ENCODE data around the gene IST1. TPM values are rescaled to one million over a fixed set of nuclear protein-coding genes. Genes with fewer than 3 reads are reported as not detected.
"Not testable (repeated sequence)": the region's sequence is repeated elsewhere in the genome, so short reads cannot be mapped to it uniquely, and the experiment has no call there.

The IST1 gene
- total RNA-seq, 1 donor from 2014 or later: 184 TPM

GRCh38 chr16:71880176-71880575 lies 15.2 kb upstream of the IST1 start:
- intact Hi-C loops (cut with micrococcal nuclease): loop anchor here (2.0 to 10.0 kb wide), 4 partner anchors 213 to 1595 kb away; partner anchors contain the start of genes AARS1, DHX38 and TXNL4B

- intact Hi-C loops (cut with micrococcal nuclease): loop anchor here (1.0 to 10.0 kb wide), 7 partner anchors 13 to 1598 kb away; partner anchors contain the start of genes AARS1, DHODH and IST1
Observed at GRCh38 chr16:71882505-71883167, 12.7 kb upstream of the IST1 start.

GRCh38 chr16:71883168-71883848 lies 12.0 kb upstream of the IST1 start:
- intact Hi-C loops (cut with micrococcal nuclease): loop anchor here (2.0 to 10.0 kb wide), 4 partner anchors 161 to 1599 kb away; partner anchors contain the start of gene AARS1

- intact Hi-C loops (cut with micrococcal nuclease): loop anchor here (1.0 to 10.0 kb wide), 6 partner anchors 77 to 1599 kb away; partner anchors contain the start of genes AARS1 and CMTR2
Observed at GRCh38 chr16:71883849-71884638, 11.3 kb upstream of the IST1 start, which contains the start of gene ZNF821. ZNF821 (minus strand) TSS chr16:71884182; CDS start chr16:71879946, 4,236 bp downstream.

GRCh38 chr16:71885261-71885650 lies 10.1 kb upstream of the IST1 start:
- intact Hi-C loops (cut with micrococcal nuclease): loop anchor here (2.0 to 10.0 kb wide), 2 partner anchors 596 to 1600 kb away; partner anchors contain the start of genes AARS1 and CMTR2

- intact Hi-C loops (cut with micrococcal nuclease): loop anchor here (10.0 kb wide), 1 partner anchor 1604 kb away; the partner anchor contains the start of gene AARS1
Observed at GRCh38 chr16:71889147-71889546, 6.2 kb upstream of the IST1 start.

- intact Hi-C loops (cut with micrococcal nuclease): loop anchor here (2.0 to 10.0 kb wide), 2 partner anchors 329 to 771 kb away; no protein-coding TSS in a partner anchor
Observed at GRCh38 chr16:71893888-71894228, 1.5 kb upstream of the IST1 start.

GRCh38 chr16:71894229-71894920 lies 956 bp upstream of the IST1 start:
- intact Hi-C loops (cut with micrococcal nuclease): loop anchor here (2.0 to 10.0 kb wide), 2 partner anchors 330 to 770 kb away; no protein-coding TSS in a partner anchor

GRCh38 chr16:71895679-71896365 lies 491 bp downstream of the IST1 start:
- intact Hi-C loops (cut with micrococcal nuclease): loop anchor here (1.0 to 10.0 kb wide), 11 partner anchors 14 to 769 kb away; partner anchors contain the start of genes ATXN1L, DHODH, DHX38 and PHLPP2

- intact Hi-C loops (cut with micrococcal nuclease): loop anchor here (5.0 to 10.0 kb wide), 3 partner anchors 105 to 768 kb away; no protein-coding TSS in a partner anchor
Observed at GRCh38 chr16:71896764-71897368, 1.5 kb downstream of the IST1 start.

- intact Hi-C loops (cut with micrococcal nuclease): loop anchor here (5.0 to 10.0 kb wide), 3 partner anchors 107 to 766 kb away; no protein-coding TSS in a partner anchor
Observed at GRCh38 chr16:71899171-71899570, 3.8 kb downstream of the IST1 start.

GRCh38 chr16:71902656-71903365 lies 7.5 kb downstream of the IST1 start:
- intact Hi-C loops (cut with micrococcal nuclease): no loop called here

- intact Hi-C loops (cut with micrococcal nuclease): no loop called here
Observed at GRCh38 chr16:71903608-71904007, 8.3 kb downstream of the IST1 start.

GRCh38 chr16:71904239-71904638 lies 8.9 kb downstream of the IST1 start:
- intact Hi-C loops (cut with micrococcal nuclease): no loop called here

- intact Hi-C loops (cut with micrococcal nuclease): not testable (repeated sequence)
Observed at GRCh38 chr16:71905765-71906164, 10.4 kb downstream of the IST1 start.

- intact Hi-C loops (cut with micrococcal nuclease): no loop called here
Observed at GRCh38 chr16:71911121-71911520, 15.8 kb downstream of the IST1 start.

GRCh38 chr16:71912534-71913275 lies 17.4 kb downstream of the IST1 start:
- intact Hi-C loops (cut with micrococcal nuclease): no loop called here

- intact Hi-C loops (cut with micrococcal nuclease): no loop called here
Observed at GRCh38 chr16:71914802-71915201, 19.5 kb downstream of the IST1 start.
